HG02870 (cell line): ENCODE results near the gene STAM.

Experiments
- ATAC-seq: cut with Tn5 transposase; IDR thresholded peaks from one replicate; pipeline ENCODE4 v1.9.1; 2021; ENCODE audit warnings: mild to moderate bottlenecking, moderate library complexity; ENCODE audit not compliant: unreplicated experiment

Gene STAM

DNA sequence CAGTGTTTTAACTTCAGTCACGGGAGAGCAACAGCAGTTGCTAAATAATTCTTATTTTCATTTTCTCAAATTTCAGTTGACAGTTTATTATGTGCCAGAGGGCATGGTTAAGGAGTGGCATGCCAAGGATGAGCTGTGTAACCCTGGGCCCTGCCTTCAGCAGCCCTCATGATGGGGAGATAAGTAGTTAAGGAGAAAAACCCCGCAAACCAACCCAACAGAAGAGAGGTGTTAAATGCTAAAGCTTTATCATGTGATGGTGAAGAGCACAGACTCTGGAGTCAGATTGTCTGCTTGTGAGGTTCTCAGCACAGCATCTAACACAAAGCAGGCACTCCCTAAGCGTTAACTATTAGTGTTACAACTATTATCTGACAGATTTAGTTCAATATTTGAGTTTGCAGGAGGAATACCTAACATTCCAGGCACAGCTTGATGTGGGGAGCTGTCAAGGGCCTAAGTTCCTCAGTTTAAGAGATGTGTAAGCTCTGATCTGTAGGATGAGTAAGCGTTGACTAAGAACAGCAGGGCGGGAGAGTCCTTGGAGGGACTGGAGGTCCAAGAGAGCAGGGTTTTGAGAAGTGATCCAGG lies 29.6 kb downstream of the STAM start:
- no peak for ATAC-seq

DNA sequence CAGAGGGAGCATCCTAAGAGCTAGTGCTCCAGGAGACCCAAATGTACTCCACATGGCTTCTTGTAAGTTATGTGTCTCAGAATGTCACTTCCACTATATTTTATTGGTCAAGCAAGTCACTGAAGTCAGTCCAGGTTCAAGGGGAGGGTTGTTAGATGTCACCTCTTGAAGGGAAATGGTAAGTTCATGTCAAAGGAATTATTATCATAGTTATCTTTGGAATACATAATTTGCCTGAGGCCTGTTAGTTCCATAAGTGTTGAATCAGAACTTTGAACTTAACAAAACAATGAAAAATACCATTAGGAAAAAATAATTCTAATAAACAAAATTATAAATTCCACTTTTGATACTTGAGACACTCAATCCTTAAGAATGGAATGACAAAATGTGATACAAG lies 30.6 kb downstream of the STAM start:
- no peak for ATAC-seq

DNA sequence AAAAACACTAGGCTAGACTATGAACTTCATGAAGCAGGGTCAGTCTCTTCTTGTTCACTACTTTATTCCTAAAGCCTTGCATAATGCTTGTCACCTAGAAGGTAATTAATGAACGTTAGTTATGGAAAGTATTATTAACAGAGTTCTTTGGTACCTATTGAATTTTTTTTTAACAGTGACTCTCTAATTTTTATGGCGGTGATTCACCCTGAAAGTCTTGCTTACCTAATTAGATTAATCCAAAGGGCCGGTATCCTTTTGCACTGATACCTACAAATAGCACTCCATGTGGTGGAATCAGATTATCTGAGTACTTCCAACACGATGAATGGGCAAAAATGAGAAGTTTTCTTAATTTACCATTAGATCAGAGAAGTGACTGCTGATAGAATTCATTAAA lies 31.7 kb downstream of the STAM start:
- ATAC-seq = no peak

DNA sequence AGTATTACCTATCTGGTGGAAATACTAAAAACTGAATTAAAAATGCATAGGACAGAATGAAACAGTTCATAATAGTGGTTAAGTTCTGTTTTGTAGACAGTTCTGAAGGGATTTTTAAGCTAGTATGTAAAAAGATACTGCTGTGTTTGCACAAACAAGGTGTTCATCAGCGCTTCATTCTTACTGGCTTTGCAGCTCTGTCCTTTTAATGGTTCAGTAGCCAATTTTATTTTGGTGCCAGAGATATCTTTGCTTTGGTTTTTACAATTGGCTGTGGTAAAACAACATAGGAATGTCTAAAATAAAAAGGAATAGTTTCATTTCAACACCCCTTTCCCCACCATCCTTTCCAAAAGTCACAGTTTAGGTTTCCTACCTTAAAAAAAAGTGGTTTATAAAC lies 33.0 kb downstream of the STAM start:
- ATAC-seq = no peak

DNA sequence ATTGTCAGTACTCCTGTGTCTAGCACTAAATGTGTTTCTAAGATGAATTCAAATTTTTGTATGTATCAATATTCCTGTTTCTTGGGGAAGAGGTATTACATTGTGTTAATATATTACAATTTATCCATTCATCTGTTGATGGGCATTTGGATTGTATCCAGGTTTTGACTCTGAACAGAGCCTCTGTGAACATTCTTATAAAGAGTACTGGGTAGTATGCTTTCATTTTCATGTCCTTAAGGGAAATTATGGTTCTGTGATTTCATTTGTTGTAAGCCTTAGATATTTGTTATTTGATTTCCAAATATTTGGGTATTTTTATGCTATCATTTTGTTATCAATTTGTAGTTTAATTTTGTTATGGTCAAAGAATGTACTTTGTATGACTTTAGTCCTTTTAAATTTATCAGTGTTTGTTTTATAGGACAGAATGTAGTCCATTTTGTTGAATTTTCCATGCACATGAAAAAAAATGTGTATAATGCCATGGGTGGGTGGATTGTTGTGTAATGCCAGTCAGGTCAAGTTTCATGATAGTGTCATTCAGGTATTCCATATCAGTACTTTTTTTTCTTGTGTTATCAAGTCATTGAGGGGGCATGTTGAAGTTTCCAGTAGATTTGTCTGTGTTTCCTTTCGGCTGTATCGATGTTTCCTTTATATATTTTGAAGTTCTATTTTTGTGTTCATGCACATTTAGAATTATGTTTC lies 38.4 kb downstream of the STAM start:
- ATAC-seq = no peak

DNA sequence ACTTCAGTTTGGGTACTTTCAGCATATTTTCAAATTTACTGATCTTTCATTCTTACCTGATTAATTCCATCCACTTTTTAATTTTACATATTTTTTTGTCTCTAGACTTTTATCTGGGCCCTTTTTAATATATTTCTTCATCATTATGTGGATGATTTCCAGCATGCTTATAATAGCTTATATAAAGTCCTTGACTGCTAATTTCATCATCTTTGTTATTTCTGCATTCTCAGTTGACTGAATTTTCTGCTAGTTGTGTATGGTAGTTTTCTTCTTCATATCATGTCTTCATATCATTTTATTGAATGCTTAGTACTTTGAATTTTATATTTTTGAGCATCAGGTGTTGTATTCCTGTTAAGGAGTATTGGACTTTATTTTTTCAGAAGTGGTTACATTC lies 39.6 kb downstream of the STAM start:
- ATAC-seq = no peak

DNA sequence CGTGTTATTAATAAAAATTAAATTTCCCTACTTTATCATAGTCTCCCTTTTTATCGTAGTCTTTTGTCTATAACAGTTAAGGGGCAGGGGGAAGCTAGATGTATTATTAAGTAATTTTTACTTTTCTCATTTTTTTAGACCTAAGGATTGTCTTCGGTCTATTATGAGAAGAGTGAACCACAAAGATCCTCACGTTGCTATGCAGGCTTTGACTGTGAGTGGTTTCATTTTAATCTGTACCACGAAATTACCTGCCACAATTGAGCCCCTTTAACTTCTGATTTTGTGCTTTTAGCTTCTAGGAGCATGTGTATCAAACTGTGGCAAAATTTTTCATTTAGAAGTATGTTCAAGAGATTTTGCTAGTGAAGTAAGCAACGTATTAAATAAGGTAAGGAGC lies 40.6 kb downstream of the STAM start:
- ATAC-seq = peak; percentile 71

DNA sequence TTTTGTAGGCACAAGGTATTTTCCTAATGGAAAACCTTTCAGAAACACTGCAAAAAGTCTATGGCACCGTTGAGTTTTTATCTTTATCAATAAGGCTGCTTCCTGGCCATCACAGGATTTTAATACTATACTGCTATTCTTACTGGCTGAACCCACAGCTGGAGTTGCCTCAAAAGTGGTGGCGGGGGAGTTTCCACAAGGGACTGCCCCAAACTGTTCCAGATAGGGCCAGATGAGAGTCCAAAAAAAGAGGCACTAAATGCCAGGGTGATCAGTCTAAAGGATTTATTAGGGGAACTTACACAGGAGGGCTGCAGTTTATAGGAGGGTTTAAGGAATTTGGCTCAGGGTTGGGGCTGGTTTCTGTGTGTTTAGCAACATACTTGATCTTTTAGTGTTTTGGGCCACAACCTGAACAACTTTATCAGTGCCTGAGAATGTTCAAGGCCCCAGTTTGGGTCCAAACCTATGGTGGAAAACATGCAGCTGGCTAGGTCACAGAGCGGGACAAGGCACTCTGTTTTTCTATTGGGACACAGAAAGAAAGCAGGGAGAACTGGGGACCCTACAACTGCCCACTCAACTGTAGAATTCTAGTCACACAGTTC lies 41.4 kb downstream of the STAM start:
- ATAC-seq = peak; percentile 76

DNA sequence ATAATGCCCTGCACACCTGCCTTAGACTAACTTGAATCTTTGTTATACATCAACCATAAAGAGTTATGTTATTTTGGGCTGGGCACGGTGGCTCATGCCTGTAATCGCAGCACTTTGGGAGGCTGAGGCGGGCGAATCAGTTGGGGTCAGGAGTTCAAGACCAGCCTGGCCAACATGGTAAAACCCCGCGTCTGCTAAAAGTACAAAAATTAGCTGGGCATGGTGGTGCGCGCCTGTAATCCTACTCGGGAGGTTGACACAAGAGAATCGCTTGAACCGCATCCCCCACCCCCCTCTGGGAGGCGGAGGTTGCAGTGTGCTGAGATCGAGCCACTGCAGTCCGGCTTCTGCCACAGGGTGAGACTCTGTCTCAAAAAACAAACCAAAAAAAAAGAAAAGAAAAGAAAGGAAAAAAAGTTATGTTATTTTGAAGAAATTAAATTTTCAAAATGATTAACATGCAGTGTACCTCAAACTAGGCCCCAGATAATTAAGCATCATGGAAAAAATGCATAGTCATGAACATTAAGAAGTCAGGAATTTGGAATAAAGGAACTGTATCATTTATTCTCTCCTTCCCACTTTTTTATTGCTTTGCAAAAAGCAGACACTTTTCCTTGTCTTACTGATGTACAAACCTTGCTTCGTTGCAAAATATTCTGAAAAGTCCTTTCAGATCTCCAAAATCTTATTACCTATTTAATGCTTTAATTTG lies 43.3 kb downstream of the STAM start:
- ATAC-seq = no peak

DNA sequence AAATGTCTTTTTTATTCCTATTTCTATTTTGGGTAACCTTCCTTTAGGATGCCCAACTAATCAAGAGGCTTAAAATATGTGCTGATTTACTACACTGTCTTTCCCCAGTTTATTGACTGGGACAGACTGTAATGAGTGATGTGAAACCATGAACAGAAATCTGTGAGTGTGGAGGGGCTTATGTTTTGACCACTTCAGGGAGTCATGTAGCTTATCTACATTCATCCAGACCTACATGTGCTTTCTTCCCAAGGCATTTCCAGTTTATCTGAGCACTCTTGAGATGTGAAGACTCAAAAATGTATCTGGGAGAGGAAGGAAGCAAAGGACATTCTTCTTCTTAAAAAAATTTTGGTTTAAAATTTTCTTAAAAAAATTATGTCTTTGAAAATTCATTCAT lies 45.2 kb downstream of the STAM start:
- no peak for ATAC-seq

DNA sequence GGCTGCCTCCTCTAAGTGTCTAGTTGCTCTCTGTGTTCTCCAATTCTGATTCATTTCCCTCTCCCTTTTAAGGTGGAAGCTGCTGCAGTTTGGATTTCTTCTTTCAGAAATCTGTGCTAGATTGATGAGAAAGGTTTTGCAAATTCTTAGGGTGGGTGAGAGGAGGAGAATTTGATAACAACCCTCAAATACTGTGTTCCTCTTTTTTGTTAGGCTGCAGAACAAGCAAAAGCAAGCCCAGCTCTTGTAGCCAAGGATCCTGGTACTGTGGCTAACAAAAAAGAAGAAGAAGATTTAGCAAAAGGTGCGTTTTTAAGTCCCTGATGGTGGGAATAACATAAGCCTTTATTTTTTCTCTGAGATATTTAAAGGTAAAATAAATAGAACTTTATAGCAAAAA lies 49.1 kb downstream of the STAM start:
- no peak for ATAC-seq

DNA sequence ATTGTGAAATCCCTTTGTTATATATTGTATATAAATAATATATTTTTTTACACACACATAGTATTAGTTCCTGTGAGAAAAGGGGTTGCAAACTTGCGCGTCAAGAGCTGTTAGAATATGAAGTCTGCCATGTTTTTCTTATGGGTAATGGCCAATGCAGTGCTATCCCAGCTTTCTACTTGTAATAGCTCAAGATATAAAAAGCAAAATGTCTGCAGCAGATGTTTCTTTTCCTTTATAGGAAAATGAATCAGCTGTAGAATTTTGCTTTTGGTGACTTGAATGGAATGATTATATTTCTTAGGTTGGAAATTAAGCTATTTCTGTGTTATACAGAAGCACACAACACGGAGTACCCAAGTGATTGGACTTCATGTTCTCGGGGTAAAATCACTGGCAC lies 54.7 kb downstream of the STAM start:
- no peak for ATAC-seq

DNA sequence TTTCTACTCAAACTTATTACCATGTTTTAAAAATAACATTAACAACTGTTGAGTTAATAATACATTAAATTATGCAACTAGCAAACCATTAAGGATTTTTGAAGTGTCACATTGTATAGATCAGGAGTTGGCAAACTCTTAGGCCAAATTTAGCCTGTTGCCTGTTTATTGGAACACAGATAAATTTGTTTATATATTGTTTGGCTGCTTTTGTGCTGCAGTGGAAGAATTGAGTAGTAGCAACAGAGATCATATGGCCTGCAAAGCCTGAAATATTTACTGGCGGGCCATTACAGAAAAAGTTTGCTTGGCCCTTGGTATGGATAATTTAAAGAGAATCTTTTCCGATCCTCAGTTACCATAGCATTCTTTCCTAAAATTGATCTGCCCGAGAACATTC lies 57.4 kb downstream of the STAM start:
- no peak for ATAC-seq

DNA sequence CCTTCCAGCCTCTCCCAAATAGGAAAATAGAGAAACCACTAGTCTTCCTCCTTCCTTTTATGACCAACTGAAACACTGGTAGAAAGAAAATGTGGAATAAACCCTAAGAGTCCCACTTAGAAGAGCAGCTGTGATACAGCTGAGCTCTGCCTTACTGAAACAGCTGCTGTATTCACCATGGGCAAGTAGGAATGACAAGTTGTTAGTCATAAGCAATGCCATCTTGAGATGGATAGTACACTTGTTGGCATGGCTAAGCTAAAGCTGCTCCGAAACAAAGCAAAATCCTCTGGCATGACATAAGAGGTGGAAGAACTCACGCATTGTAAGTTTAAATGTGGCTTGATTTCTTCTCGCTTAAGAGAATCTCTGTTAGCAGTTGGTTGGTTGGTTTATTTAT lies 59.8 kb downstream of the STAM start:
- ATAC-seq = no peak

DNA sequence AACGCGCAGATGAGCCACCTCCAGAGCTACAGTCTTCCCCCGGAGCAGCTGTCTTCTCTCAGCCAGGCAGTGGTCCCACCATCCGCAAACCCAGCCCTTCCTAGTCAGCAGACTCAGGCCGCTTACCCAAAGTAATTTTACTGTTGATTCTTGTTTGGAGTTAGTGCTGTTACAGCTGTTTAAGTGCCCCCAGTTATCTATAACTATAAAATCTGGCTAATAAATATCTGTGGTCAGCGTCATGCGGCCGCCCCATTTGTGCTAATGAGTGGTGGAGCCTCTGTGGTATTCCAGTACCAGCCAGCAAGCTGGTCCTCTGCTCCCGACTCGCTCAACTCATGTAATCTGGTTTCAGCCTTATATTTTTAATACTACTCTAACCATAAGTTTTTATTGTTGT lies 64.9 kb downstream of the STAM start:
- ATAC-seq = no peak

DNA sequence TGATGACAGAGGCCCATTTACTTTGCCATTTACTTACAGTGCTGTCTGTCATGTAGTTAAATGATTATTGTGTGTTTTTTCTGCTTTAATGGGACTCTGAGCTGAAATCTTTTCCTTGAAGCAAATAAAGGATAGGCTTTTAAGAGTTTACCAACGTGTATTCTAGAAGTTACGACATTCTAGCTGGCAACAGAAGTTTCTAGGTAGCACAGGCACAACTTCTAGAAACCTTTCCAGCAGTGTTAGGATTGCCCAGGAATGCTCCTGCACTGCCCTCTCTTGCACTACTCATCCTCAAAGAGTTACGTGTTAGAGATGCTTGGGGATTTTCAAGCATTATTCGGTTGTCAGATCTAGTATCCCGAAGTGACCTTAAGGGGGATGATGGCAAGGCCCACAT lies 65.5 kb downstream of the STAM start:
- no peak for ATAC-seq

DNA sequence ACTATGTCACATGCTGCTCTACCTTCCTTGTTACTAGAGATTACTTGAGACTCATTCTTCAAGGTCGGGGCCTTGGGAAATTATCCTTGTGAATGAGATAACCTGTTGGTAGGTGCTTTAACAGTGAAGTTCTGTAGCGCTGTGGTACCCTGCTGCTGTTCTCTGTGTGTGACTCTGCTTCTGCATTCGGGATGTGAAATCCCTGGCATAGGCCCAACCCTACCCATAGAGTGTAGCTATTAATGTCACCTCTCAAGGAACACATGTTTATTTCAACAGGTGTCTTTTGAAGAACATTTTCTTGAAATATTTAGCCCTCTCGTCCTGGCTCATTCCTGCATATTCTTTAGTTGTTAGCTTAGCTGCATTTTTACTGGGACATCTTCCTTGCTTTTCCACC lies 66.2 kb downstream of the STAM start:
- no peak for ATAC-seq

DNA sequence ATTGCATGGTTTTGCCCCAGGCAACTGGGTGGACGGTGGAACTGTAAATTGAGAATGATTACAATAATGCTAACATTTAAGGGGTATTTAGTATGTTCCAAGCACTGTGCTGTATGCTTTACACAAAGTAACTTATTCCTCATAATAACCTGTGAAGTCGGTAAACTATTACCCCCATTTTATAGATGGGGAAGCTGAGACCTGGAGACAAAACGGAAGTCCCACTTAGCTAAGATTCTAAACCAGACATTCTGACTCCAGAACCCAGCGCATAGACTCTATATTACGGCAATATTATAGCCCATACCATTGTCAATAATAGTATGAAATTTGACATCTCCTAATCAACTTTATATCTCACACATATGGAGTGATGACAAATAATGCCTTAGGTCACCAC lies 68.1 kb downstream of the STAM start:
- no peak for ATAC-seq

DNA sequence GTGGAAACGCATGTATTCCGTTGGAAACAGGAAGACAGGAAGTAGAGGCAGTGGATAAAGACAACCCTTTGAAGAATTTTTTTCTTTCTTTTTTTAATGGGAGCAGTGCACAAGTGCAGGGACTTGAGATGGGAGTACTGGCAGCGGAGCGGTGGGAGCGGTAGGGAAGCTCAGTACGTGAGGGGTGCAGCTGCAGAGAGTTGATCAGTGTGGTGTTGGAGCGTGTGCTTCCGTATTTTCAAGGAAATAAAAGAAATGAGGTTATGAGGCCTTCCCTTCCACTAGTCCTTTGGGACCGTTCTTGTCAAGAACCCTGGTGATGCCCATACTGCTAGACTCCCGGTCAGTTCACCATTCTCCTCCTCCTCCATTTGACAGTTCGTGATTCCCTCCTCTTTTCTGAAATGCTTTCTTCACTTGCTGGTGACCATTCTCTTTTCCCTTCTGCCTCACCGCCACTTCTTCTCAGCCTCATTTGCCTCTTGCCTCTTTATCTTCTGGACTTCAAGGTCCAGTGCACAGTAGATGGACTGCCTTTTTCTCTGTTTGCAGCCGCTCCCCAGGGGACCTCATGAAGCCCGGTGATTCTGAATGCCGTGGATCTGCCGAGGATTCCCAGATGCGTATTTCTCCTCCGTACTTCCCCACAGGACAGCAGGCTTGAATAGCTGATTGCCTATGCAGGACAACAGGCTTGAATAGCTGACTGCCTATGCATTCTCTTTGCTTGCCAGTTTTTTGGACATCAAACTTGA lies 68.9 kb downstream of the STAM start:
- no peak for ATAC-seq

DNA sequence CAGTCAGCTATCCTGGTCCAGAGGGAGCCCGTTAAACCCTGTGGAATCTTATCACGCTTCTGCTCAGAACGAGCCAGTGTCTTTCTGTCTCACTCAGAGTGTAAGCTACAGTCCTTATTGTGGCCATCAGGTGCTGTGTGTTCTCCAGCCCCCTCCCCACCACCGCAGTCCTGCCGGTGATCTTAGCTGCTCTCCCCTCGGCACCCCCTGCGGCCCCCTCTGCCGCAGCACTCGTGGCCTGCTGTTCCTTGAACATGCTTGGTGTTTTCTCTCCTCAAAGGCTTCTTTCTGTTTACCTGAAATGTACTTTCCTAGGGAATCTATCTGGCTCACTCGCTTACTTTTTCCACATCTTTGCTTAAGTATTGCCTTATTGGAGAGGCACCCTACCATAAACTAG lies 69.8 kb downstream of the STAM start:
- ATAC-seq = no peak

DNA sequence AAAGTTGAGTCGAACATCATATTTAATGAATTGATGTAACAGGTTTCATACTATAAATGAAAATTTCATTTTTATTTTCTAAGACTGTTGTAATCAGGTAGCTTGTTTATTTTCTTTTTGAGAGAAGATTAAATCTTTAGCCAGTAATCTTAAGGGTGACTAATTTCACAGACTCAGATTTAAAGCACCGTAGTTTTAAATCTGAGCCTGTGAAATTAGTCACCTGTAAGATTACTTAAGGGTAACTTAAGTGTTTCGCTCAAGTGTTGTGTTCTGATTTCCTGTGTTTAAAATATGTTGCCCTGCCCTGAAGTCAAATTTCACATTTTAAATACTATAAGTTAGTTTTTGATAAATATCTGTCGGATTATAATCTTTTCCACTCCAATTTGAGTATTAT lies 72.2 kb downstream of the STAM start:
- ATAC-seq = no peak
